ENCODE measurements around the gene MRGPRG. TPM values are rescaled to one million over a fixed set of nuclear protein-coding genes. Genes with fewer than 3 reads are reported as not detected.

Gene MRGPRG
- total RNA-seq, 1 experiment from 2014 or later: not detected

DNA sequence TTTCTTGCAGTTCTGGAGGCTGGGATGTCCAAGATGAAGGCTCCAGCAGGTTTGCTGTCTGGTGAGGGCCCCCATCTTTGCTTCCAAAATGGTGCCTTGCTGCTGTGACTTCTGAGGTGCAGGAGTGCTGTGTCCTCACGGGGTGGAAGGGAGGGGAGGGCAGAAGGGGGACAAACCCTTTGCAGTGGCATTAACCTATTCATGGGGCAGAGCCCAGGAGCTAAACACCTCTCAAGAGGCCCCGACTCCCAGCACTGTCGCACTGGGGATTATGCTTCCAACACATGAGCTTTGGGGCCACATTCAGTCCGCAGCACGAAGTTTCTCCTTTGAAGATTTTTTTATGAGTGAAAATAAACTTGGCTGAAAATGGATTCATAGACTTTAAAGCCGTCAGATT, 28.0 kb downstream of the MRGPRG start:
- no peak for TF ChIP-seq EZH2 (IDR thresholded peaks at IDR 0.05; ENCODE audit: low read length, unreplicated experiment)
- TF ChIP-seq EZH2phosphoT487 (IDR thresholded peaks at IDR 0.05; ENCODE audit: borderline replicate concordance, low read length): no peak
- TF ChIP-seq, protein P1, sequence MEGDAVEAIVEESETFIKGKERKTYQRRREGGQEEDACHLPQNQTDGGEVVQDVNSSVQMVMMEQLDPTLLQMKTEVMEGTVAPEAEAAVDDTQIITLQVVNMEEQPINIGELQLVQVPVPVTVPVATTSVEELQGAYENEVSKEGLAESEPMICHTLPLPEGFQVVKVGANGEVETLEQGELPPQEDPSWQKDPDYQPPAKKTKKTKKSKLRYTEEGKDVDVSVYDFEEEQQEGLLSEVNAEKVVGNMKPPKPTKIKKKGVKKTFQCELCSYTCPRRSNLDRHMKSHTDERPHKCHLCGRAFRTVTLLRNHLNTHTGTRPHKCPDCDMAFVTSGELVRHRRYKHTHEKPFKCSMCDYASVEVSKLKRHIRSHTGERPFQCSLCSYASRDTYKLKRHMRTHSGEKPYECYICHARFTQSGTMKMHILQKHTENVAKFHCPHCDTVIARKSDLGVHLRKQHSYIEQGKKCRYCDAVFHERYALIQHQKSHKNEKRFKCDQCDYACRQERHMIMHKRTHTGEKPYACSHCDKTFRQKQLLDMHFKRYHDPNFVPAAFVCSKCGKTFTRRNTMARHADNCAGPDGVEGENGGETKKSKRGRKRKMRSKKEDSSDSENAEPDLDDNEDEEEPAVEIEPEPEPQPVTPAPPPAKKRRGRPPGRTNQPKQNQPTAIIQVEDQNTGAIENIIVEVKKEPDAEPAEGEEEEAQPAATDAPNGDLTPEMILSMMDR (conservative IDR thresholded peaks at IDR 0.05; ENCODE audit: low read depth, low read length): no peak
- H3K27ac ChIP-seq (ENCODE audit: low read length): no peak overlapping the region
- intact Hi-C loops (cut with micrococcal nuclease): no loop called here

GRCh38 chr11:3189886-3190583, 28.6 kb downstream of the MRGPRG start:
- Histone ChIP-seq H3K79me2 (ENCODE audit: low read length) (no peaks in the 10 kb centered on the region), H3K27me3 (ENCODE audit: low read length) (no peaks in the 10 kb centered on the region), H2AFZ (ENCODE audit: low read length) (no peak overlapping the region), H3K4me1 (ENCODE audit: insufficient read depth, low read length) (no peaks in the 10 kb centered on the region), H3K4me2 (ENCODE audit: low read length) (no peak overlapping the region), H3K9me2 (replicated peaks; ENCODE audit: low read length) (no peaks in the 10 kb centered on the region), H3F3A (ENCODE audit: low read length, unreplicated experiment) (no peaks in the 10 kb centered on the region), H3K27ac (ENCODE audit: low read length) (no peak overlapping the region), H4K20me1 (ENCODE audit: low read length) (no peaks in the 10 kb centered on the region), H3K9me3 (ENCODE audit: low read length) (no peaks in the 10 kb centered on the region), H3K4me3 (ENCODE audit: low read length) (no peak overlapping the region), H3K9ac (ENCODE audit: low read length) (no peak overlapping the region), H3K36me3 (ENCODE audit: low read depth, low read length) (no peaks in the 10 kb centered on the region)
- no TSS peak for BruUV-seq (replicated peaks)
- CTCF ChIA-PET: interaction anchor here (0.6 kb wide), 1 partner anchor 542 kb away, joined by 8 read pairs; no protein-coding TSS in a partner anchor
- DNase-seq (no peak), ATAC-seq (no peak)
- TF ChIP-seq, protein P1 (conservative IDR thresholded peaks at IDR 0.05; ENCODE audit: low read depth, low read length): no peak
- no peak for TF ChIP-seq EZH2 (IDR thresholded peaks at IDR 0.05; ENCODE audit: low read length, unreplicated experiment)
- no peak for TF ChIP-seq EZH2phosphoT487 (IDR thresholded peaks at IDR 0.05; ENCODE audit: borderline replicate concordance, low read length)
- POLR2A ChIA-PET (ENCODE audit: unreplicated experiment): no interaction called here
- intact Hi-C loops (cut with micrococcal nuclease): no loop called here

More for the DNA sequence above, 28.0 kb downstream of the MRGPRG start:
- H3K9me3 ChIP-seq (ENCODE audit: low read length): no peaks in the 10 kb centered on the region
- H3K27me3 ChIP-seq (ENCODE audit: low read length): no peaks in the 10 kb centered on the region
- H3K36me3 ChIP-seq (ENCODE audit: low read depth, low read length): no peaks in the 10 kb centered on the region
- ChIA-PET POLR2A (ENCODE audit: unreplicated experiment) (no interaction called here), CTCF (interaction anchor here (0.6 kb wide), 1 partner anchor 543 kb away, joined by 8 read pairs; no protein-coding TSS in a partner anchor)
- no peaks in the 10 kb centered on the region for H3F3A ChIP-seq (ENCODE audit: low read length, unreplicated experiment)
- no TSS peak for BruUV-seq (replicated peaks)
- no peak overlapping the region for H3K4me3 ChIP-seq (ENCODE audit: low read length)
- no peak overlapping the region for H3K4me2 ChIP-seq (ENCODE audit: low read length)
- no peaks in the 10 kb centered on the region for H4K20me1 ChIP-seq (ENCODE audit: low read length)
- H3K9me2 ChIP-seq (replicated peaks; ENCODE audit: low read length): no peaks in the 10 kb centered on the region
- no peak for ATAC-seq
- no peak overlapping the region for H2AFZ ChIP-seq (ENCODE audit: low read length)
- H3K9ac ChIP-seq (ENCODE audit: low read length): no peak overlapping the region
- no peaks in the 10 kb centered on the region for H3K4me1 ChIP-seq (ENCODE audit: insufficient read depth, low read length)
- no peaks in the 10 kb centered on the region for H3K79me2 ChIP-seq (ENCODE audit: low read length)
- DNase-seq: no peak

- H2AFZ ChIP-seq (ENCODE audit: low read length): no peak overlapping the region
Measured at GRCh38 chr11:3189196-3189843, 29.3 kb downstream of the MRGPRG start.

More at GRCh38 chr11:3189196-3189843, 29.3 kb downstream of the MRGPRG start:
- intact Hi-C loops (cut with micrococcal nuclease): no loop called here
- ATAC-seq (no peak), DNase-seq (no peak)
- no peaks in the 10 kb centered on the region for H3K27me3 ChIP-seq (ENCODE audit: low read length)
- CTCF ChIA-PET: no interaction called here
- POLR2A ChIA-PET (ENCODE audit: unreplicated experiment): no interaction called here
- H3K9me3 ChIP-seq (ENCODE audit: low read length): no peaks in the 10 kb centered on the region
- no peak overlapping the region for H3K27ac ChIP-seq (ENCODE audit: low read length)
- H3K4me1 ChIP-seq (ENCODE audit: insufficient read depth, low read length): no peaks in the 10 kb centered on the region
- BruUV-seq (replicated peaks): no TSS peak
- H3K36me3 ChIP-seq (ENCODE audit: low read depth, low read length): no peaks in the 10 kb centered on the region
- no peaks in the 10 kb centered on the region for H3K79me2 ChIP-seq (ENCODE audit: low read length)
- TF ChIP-seq, protein P1 (conservative IDR thresholded peaks at IDR 0.05; ENCODE audit: low read depth, low read length): no peak
- TF ChIP-seq EZH2phosphoT487 (IDR thresholded peaks at IDR 0.05; ENCODE audit: borderline replicate concordance, low read length) (no peak), EZH2 (IDR thresholded peaks at IDR 0.05; ENCODE audit: low read length, unreplicated experiment) (no peak)
- no peaks in the 10 kb centered on the region for H3K9me2 ChIP-seq (replicated peaks; ENCODE audit: low read length)
- H3K4me3 ChIP-seq (ENCODE audit: low read length): no peak overlapping the region
- H3K9ac ChIP-seq (ENCODE audit: low read length): no peak overlapping the region
- no peaks in the 10 kb centered on the region for H4K20me1 ChIP-seq (ENCODE audit: low read length)
- H3K4me2 ChIP-seq (ENCODE audit: low read length): no peak overlapping the region
- no peaks in the 10 kb centered on the region for H3F3A ChIP-seq (ENCODE audit: low read length, unreplicated experiment)

All from PC-3 (cell line).